Measurements from ENCODE around the gene HS3ST5.

Gene HS3ST5

GRCh38 chr6:114121913-114122662 lies 220.7 kb downstream of the HS3ST5 start:
- no peak for TF ChIP-seq POLR2A (IDR thresholded peaks at IDR 0.05; ENCODE audit: low read depth, low read length)
- FAIRE-seq (no peak), DNase-seq (ENCODE audit: insufficient read length, low spot score) (no peak)

GRCh38 chr6:114119056-114119455 lies 223.8 kb downstream of the HS3ST5 start:
- no peak for TF ChIP-seq POLR2A (IDR thresholded peaks at IDR 0.05; ENCODE audit: low read depth, low read length)
- no peak for DNase-seq (ENCODE audit: insufficient read length, low spot score)
- no peak for FAIRE-seq

- no peak for FAIRE-seq
- no peak for DNase-seq (ENCODE audit: insufficient read length, low spot score)
- TF ChIP-seq POLR2A (IDR thresholded peaks at IDR 0.05; ENCODE audit: low read depth, low read length), result no peak
Measured at GRCh38 chr6:114115652-114116051, 227.2 kb downstream of the HS3ST5 start.

- FAIRE-seq, result peak; percentile 81
- peak; percentile 23 for DNase-seq (ENCODE audit: insufficient read length, low spot score)
- TF ChIP-seq POLR2A (IDR thresholded peaks at IDR 0.05; ENCODE audit: low read depth, low read length), result no peak
Measured at GRCh38 chr6:114108119-114109002, 234.5 kb downstream of the HS3ST5 start.

- FAIRE-seq, result no peak
Measured at GRCh38 chr6:114106020-114106419, 236.8 kb downstream of the HS3ST5 start.

GRCh38 chr6:114101255-114101654 lies 241.6 kb downstream of the HS3ST5 start:
- FAIRE-seq (no peak), DNase-seq (ENCODE audit: insufficient read length, low spot score) (no peak)
- no peak for TF ChIP-seq POLR2A (IDR thresholded peaks at IDR 0.05; ENCODE audit: low read depth, low read length)

More at GRCh38 chr6:114106020-114106419, 236.8 kb downstream of the HS3ST5 start:
- TF ChIP-seq POLR2A (IDR thresholded peaks at IDR 0.05; ENCODE audit: low read depth, low read length), result no peak
- no peak for DNase-seq (ENCODE audit: insufficient read length, low spot score)

- no peak for TF ChIP-seq POLR2A (IDR thresholded peaks at IDR 0.05; ENCODE audit: low read depth, low read length)
- FAIRE-seq (peak; percentile 55), DNase-seq (ENCODE audit: insufficient read length, low spot score) (no peak)
Measured at GRCh38 chr6:114100215-114100994, 242.4 kb downstream of the HS3ST5 start.

GRCh38 chr6:114096561-114097172 lies 246.2 kb downstream of the HS3ST5 start:
- TF ChIP-seq POLR2A (IDR thresholded peaks at IDR 0.05; ENCODE audit: low read depth, low read length), result no peak
- FAIRE-seq (no peak), DNase-seq (ENCODE audit: insufficient read length, low spot score) (no peak)

GRCh38 chr6:114092943-114093342 lies 249.9 kb downstream of the HS3ST5 start:
- no peak for DNase-seq (ENCODE audit: insufficient read length, low spot score)

GRCh38 chr6:114090626-114091025 lies 252.2 kb downstream of the HS3ST5 start:
- DNase-seq (ENCODE audit: insufficient read length, low spot score) (no peak), FAIRE-seq (no peak)
- no peak for TF ChIP-seq POLR2A (IDR thresholded peaks at IDR 0.05; ENCODE audit: low read depth, low read length)

More at GRCh38 chr6:114092943-114093342, 249.9 kb downstream of the HS3ST5 start:
- no peak for TF ChIP-seq POLR2A (IDR thresholded peaks at IDR 0.05; ENCODE audit: low read depth, low read length)
- FAIRE-seq, result no peak

GRCh38 chr6:114087496-114087895 lies 255.3 kb downstream of the HS3ST5 start:
- no peak for TF ChIP-seq POLR2A (IDR thresholded peaks at IDR 0.05; ENCODE audit: low read depth, low read length)
- DNase-seq (ENCODE audit: insufficient read length, low spot score) (no peak), FAIRE-seq (no peak)

- no peak for FAIRE-seq
- no peak for TF ChIP-seq POLR2A (IDR thresholded peaks at IDR 0.05; ENCODE audit: low read depth, low read length)
- no peak for DNase-seq (ENCODE audit: insufficient read length, low spot score)
Measured at GRCh38 chr6:114085211-114085610, 257.6 kb downstream of the HS3ST5 start.

- no peak for TF ChIP-seq POLR2A (IDR thresholded peaks at IDR 0.05; ENCODE audit: low read depth, low read length)
- no peak for FAIRE-seq
- DNase-seq (ENCODE audit: insufficient read length, low spot score), result no peak
Measured at GRCh38 chr6:114084327-114084890, 258.4 kb downstream of the HS3ST5 start.
